K562 (cell line): ENCODE data around the gene PLXNB1. TPM values are rescaled to one million over a fixed set of nuclear protein-coding genes. Genes with fewer than 3 reads are reported as not detected.

Source experiments
- ATF6 ChIP-seq: sonication (generic); formaldehyde crosslinking; IDR thresholded peaks from 2 replicates; pipeline ENCODE4 v1.4.0; 2020; ENCODE audit warnings: mild to moderate bottlenecking, missing genetic modification reagents
- CREB3L1 ChIP-seq: fragments of 450-650 bp; IDR thresholded peaks from 2 replicates; pipeline ENCODE4 v1.6.1; 2014; ENCODE audit warnings: low read depth, mild to moderate bottlenecking, moderate library complexity, borderline replicate concordance
- EHMT2 ChIP-seq: fragments of 450-650 bp; IDR thresholded peaks from 2 replicates; pipeline ENCODE4 v1.6.1; 2018; ENCODE audit warnings: antibody characterized with exemption
- KAT2B ChIP-seq: IDR thresholded peaks from one replicate; pipeline ENCODE4 v1.6.1; 2012; ENCODE audit warnings: low read depth, mild to moderate bottlenecking, control low read depth, inconsistent platforms, low read length, moderate library complexity
- L3MBTL2 ChIP-seq: fragments of 450-650 bp; IDR thresholded peaks from 2 replicates; pipeline ENCODE4 v1.6.1; 2016; ENCODE audit warnings: mild to moderate bottlenecking, moderate library complexity
- NCOA4 ChIP-seq: fragments of 450-650 bp; IDR thresholded peaks from 2 replicates; pipeline ENCODE4 v1.6.1; 2018; ENCODE audit warnings: mild to moderate bottlenecking; ENCODE audit not compliant: partially characterized antibody
- PCBP2 ChIP-seq: fragments of 200-400 bp; formaldehyde crosslinking; IDR thresholded peaks from 2 replicates; pipeline ENCODE4 v1.6.1; 2018; ENCODE audit warnings: low read length, low read depth, mild to moderate bottlenecking, moderate library complexity; ENCODE audit not compliant: poor library complexity, severe bottlenecking
- POLR2AphosphoS2 ChIP-seq: IDR thresholded peaks from 2 replicates; pipeline ENCODE4 v1.6.1; 2012; ENCODE audit warnings: low read length, improper control_type of control experiment
- POLR2B ChIP-seq: fragments of 450-650 bp; IDR thresholded peaks from 2 replicates; pipeline ENCODE4 v1.6.1; 2018; ENCODE audit warnings: low read depth; ENCODE audit not compliant: partially characterized antibody
- RAD21 ChIP-seq, 2 experiments: fragments of 250-450 bp in 1 of 2; fragments of 450-650 bp in 1 of 2; sonication (Bioruptor Pico) in 1 of 2; formaldehyde crosslinking in 1 of 2; IDR thresholded peaks in 1 of 2; conservative IDR thresholded peaks in 1 of 2; 2 replicates each; pipeline versions ENCODE4 v1.4.0 to v1.8.0; 2020 to 2022; ENCODE audit warnings: mild to moderate bottlenecking in 2 of 2, moderate library complexity in 1 of 2
- SETDB1 ChIP-seq: IDR thresholded peaks from one replicate; pipeline ENCODE4 v1.6.1; 2012; ENCODE audit warnings: low read length, control low read depth, inconsistent platforms
- SNIP1 ChIP-seq: fragments of 450-650 bp; IDR thresholded peaks from 2 replicates; pipeline ENCODE4 v1.7.1; 2017; ENCODE audit warnings: low read depth, mild to moderate bottlenecking
- USF1 ChIP-seq: sonication (generic); formaldehyde crosslinking; IDR thresholded peaks from 2 replicates; pipeline ENCODE4 v1.9.0; 2022; ENCODE audit warnings: mild to moderate bottlenecking, missing genetic modification reagents
- ZFX ChIP-seq: sonication (generic); formaldehyde crosslinking; IDR thresholded peaks from 2 replicates; pipeline ENCODE4 v1.8.0; 2022; ENCODE audit warnings: mild to moderate bottlenecking, missing genetic modification reagents, moderate library complexity
- ZNF282 ChIP-seq: sonication (generic); formaldehyde crosslinking; IDR thresholded peaks from 2 replicates; pipeline ENCODE4 v1.8.1; 2023; ENCODE audit warnings: missing genetic modification reagents
- ZNF316 ChIP-seq: fragments of 450-650 bp; IDR thresholded peaks from 2 replicates; pipeline ENCODE4 v1.6.1; 2016
- ZNF511 ChIP-seq: sonication (generic); formaldehyde crosslinking; IDR thresholded peaks from 2 replicates; pipeline ENCODE4 v1.8.0; 2022; ENCODE audit warnings: mild to moderate bottlenecking, missing genetic modification reagents
- ZNF609 ChIP-seq: sonication (generic); formaldehyde crosslinking; IDR thresholded peaks from 2 replicates; pipeline ENCODE4 v1.8.1; 2023; ENCODE audit warnings: missing genetic modification reagents, mild to moderate bottlenecking, borderline replicate concordance
- polyA plus RNA-seq, 8 experiments: library from polyadenylated mRNA; depleted of rRNA in 4 of 8; stranded (reverse) in 5 of 8; unstranded in 3 of 8; fragments of >200 nt; fragmentation: Nextera tagmentation in 2 of 8; fragmentation: Illumina TruSeq in 1 of 8; extraction: Ambion mirVana in 2 of 8; extraction: Trizol in 1 of 8; gene quantifications; 2 replicates each; pipeline versions ENCODE4 v1.2.1 to v1.2.3, GENCODE V29; 2011 to 2014; ENCODE audit warnings: inconsistent platforms in 1 of 8, missing spikeins in 1 of 8
- total RNA-seq, 7 experiments: library from RNA; depleted of rRNA in 6 of 7; stranded (reverse); fragments of >200 nt in 6 of 7; fragmentation: Illumina TruSeq in 2 of 7; extraction: Trizol in 2 of 7; gene quantifications; 2 replicates each; pipeline versions ENCODE4 v1.2.1 to v1.2.3, GENCODE V29; 2011 to 2021; ENCODE audit warnings: low replicate concordance in 1 of 7

PLXNB1 gene
- total and polyA plus RNA-seq, 9 of the 15 experiments (the other 6 are each of a cell fraction or from before 2014, with no cell fraction given), result 0.17 to 17.4 (median 6.0) TPM

- TF ChIP-seq ZNF282 (no peak), POLR2AphosphoS2 (no peak), ZNF511 (CRISPR knock-in tag) (peak; percentile 66; the same call in 1 of the 2 replicates), POLR2B (peak; percentile 72), CREB3L1 (peak; percentile 54; the same call in 1 of the 2 replicates), SETDB1 (no peak), L3MBTL2 (no peak; the same call in none of the 2 replicates), ZNF316 (no peak), PCBP2 (no peak), RAD21 (CRISPR knock-in tag; conservative IDR thresholded peaks at IDR 0.05 in 1 of 2, IDR thresholded peaks at IDR 0.05 in 1 of 2) (peak in 1 of 2 experiments; percentile 22; a peak in 1 of 4 replicates), ATF6 (CRISPR knock-in tag) (no peak), EHMT2 (peak; percentile 50; the same call in 1 of the 2 replicates), ZFX (CRISPR knock-in tag) (peak; percentile 88), SNIP1 (no peak), ZNF609 (CRISPR knock-in tag) (no peak), USF1 (CRISPR knock-in tag) (0 out of 2 replicates have a peak, but pooled peaks have one; percentile 10), NCOA4 (no peak), KAT2B (no peak)
Measured at GRCh38 chr3:48472923-48473616, 43.2 kb upstream of the PLXNB1 start (continued).
